ENCODE measurements around the gene SLFN12L. TPM values are rescaled to one million over a fixed set of nuclear protein-coding genes. Genes with fewer than 3 reads are reported as not detected.
"Not testable (repeated sequence)": the region's sequence is repeated elsewhere in the genome, so short reads cannot be mapped to it uniquely, and the experiment has no call there.

The SLFN12L gene
- total RNA-seq, 2 donors from 2014 or later, result 0.22 to 0.59 TPM

DNA sequence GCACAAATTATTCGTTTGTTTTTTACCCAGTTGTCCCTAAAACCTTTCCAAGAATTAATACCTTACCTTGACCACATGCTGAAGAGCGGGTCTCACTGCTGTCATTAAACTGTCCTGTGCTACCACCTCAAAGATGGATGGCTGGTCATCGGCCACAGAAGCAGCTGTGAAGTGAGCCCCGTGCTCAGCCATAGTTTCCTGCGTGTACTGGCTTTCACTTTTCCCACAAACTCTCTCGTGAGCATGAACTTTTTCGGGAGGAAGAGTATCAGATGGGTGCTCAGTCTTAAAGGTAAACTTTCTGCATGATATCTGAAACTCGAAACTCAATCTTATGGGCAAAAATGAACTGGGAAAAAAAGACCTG is 40.3 kb upstream of the SLFN12L start:
- no peak for DNase-seq (ENCODE audit: low spot score)
- peaks cover 0 to 18% of the 10 kb centered on the region in 2 donors for H3K4me1 ChIP-seq
- no peaks in the 10 kb centered on the region for H3K9me3 ChIP-seq
- TF ChIP-seq, protein P1, sequence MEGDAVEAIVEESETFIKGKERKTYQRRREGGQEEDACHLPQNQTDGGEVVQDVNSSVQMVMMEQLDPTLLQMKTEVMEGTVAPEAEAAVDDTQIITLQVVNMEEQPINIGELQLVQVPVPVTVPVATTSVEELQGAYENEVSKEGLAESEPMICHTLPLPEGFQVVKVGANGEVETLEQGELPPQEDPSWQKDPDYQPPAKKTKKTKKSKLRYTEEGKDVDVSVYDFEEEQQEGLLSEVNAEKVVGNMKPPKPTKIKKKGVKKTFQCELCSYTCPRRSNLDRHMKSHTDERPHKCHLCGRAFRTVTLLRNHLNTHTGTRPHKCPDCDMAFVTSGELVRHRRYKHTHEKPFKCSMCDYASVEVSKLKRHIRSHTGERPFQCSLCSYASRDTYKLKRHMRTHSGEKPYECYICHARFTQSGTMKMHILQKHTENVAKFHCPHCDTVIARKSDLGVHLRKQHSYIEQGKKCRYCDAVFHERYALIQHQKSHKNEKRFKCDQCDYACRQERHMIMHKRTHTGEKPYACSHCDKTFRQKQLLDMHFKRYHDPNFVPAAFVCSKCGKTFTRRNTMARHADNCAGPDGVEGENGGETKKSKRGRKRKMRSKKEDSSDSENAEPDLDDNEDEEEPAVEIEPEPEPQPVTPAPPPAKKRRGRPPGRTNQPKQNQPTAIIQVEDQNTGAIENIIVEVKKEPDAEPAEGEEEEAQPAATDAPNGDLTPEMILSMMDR (IDR thresholded peaks at IDR 0.05), result no peak
- H3K4me3 ChIP-seq, result peak overlapping the region; percentile 61 to 72
- H3K27ac ChIP-seq, result peak overlapping the region; percentile 89 to 95
- no peaks in the 10 kb centered on the region for H3K27me3 ChIP-seq
- peaks cover 13% of the 10 kb centered on the region for H3K36me3 ChIP-seq

DNA sequence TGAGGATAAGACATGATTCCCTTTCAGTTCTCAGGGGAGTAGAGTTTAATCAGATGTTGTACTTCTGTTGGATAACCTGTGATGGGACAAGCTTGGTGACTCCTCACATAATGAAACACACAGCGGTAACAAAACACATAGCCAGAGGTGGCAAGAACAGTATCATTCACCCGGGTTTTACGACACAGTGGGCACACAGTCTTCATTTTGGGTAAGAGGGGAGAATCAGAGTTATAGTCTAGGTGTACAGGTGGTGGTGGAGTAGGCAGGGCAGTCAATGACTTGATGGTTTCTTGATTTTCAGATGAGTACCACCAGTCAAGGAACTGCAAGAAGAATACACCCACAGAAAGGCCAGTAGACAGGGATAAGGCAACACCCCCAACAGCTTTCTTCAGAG is 38.3 kb upstream of the SLFN12L start:
- H3K27me3 ChIP-seq, result no peaks in the 10 kb centered on the region
- TF ChIP-seq, protein P1 (IDR thresholded peaks at IDR 0.05), result no peak
- H3K36me3 ChIP-seq, result peaks cover 13% of the 10 kb centered on the region
- no peak overlapping the region for H3K4me3 ChIP-seq
- no peak for DNase-seq (ENCODE audit: low spot score)
- no peak overlapping the region for H3K27ac ChIP-seq
- H3K9me3 ChIP-seq, result no peaks in the 10 kb centered on the region
- peaks cover 0 to 18% of the 10 kb centered on the region in 2 donors for H3K4me1 ChIP-seq

DNA sequence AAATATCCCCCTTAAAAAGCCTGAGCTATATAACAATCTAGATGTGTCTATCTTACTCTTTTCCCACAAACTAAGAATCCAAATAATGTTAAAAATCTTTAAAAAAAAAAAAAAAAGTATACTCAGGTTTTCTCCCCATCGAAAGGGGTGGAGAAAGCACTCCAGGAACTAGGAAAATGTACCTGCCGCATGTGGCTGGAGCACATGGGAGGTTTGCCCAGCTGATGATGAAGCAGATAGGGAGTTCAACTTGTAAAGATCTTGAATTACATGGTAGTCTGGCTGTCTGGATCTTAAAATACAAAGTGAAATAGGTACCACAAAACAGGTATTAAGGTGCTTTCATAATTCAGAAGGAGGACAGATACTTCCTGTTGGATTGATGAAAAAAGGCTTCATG is 31.9 kb upstream of the SLFN12L start:
- no peaks in the 10 kb centered on the region for H3K36me3 ChIP-seq
- no peak overlapping the region for H3K27ac ChIP-seq
- no peak for DNase-seq (ENCODE audit: low spot score)
- no peak overlapping the region for H3K4me3 ChIP-seq
- H3K4me1 ChIP-seq, result peaks cover 0 to 21% of the 10 kb centered on the region in 2 donors
- H3K9me3 ChIP-seq, result no peaks in the 10 kb centered on the region
- H3K27me3 ChIP-seq, result no peaks in the 10 kb centered on the region
- TF ChIP-seq, protein P1 (IDR thresholded peaks at IDR 0.05), result no peak

DNA sequence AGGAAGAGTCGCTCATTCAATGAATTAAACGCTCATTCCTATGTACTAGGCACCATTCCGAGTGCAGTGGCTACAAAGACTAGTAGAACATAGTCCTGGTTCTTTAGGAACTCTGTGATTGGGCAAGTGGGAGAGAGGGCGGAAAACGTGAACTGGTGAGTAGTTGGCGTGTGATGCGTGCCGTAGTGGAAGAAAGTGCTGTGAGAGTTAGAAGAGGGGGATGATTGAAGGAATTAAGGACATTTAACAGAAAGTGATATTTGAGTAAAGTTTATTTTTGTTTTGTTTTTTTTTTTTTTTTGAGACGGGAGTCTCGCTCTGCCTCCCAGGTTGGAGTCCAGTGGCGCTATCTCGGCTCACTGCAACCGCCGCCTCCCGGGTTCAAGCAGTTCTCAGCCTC is 31.1 kb upstream of the SLFN12L start:
- Histone ChIP-seq H3K27ac (peak overlapping the region; percentile 76 to 86), H3K4me3 (peak overlapping the region; percentile 74 to 86), H3K4me1 (peaks cover 0 to 21% of the 10 kb centered on the region in 2 donors), H3K36me3 (no peaks in the 10 kb centered on the region), H3K9me3 (no peaks in the 10 kb centered on the region), H3K27me3 (no peaks in the 10 kb centered on the region)
- no peak for DNase-seq (ENCODE audit: low spot score)
- TF ChIP-seq, protein P1 (IDR thresholded peaks at IDR 0.05), result no peak

DNA sequence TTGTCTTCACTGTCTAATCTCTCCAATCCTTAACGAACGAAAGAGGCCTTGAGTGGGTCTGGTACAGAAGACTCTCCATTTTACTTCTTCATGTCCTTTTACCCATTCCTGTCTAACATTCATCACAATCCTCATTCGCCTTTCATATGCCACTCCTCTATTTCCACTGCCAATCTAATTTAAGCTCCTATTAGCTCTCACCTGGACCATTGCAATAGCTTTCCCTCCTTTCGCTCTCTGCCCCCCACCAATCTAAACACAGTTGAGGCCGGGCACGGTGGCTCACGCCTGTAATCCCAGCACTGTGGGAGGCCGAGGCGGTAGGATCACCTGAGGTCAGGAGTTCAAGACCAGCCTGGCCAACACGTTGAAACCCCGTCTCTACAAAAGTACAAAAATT is 29.5 kb upstream of the SLFN12L start:
- H3K4me3 ChIP-seq, result peak overlapping the region; percentile 74 to 86
- no peaks in the 10 kb centered on the region for H3K36me3 ChIP-seq
- no peak overlapping the region for H3K27ac ChIP-seq
- H3K27me3 ChIP-seq, result no peaks in the 10 kb centered on the region
- H3K9me3 ChIP-seq, result no peaks in the 10 kb centered on the region
- peaks cover 0 to 21% of the 10 kb centered on the region in 2 donors for H3K4me1 ChIP-seq
- TF ChIP-seq, protein P1 (IDR thresholded peaks at IDR 0.05), result no peak
- DNase-seq (ENCODE audit: low spot score), result no peak

DNA sequence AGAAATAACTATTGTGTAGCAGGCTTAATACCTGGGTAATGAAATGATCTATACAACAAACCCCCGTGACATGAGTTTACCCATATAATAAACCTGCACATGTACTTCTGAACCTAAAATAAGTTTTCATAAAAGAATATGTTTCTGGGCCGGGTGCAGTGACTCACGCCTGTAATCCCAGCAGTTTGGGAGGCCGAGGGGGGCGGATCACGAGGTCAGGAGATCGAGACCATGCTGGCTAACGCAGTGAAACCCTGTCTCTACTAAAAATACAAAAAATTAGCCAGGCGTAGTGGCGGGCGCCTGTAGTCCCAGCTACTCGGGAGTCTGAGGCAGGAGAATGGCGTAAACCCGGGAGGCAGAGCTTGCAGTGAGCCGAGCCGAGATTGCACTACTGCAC is 25.7 kb upstream of the SLFN12L start:
- H3K27ac ChIP-seq; H3K27me3 ChIP-seq; H3K4me1 ChIP-seq; H3K4me3 ChIP-seq; H3K9me3 ChIP-seq; H3K36me3 ChIP-seq; DNase-seq (ENCODE audit: low spot score): not testable (repeated sequence)
